NCI-H2227 (cell line): ENCODE results near the gene USP24.
A peak's percentile ranks its signal among the peaks of the same experiment; 100 is the strongest.
"Not testable (repeated sequence)": the region's sequence is repeated elsewhere in the genome, so short reads cannot be mapped to it uniquely, and the experiment has no call there.

ENCODE experiments used
- DNase-seq: peaks from one replicate; lab custom pipeline; 2025; ENCODE audit not compliant: unreplicated experiment; lab: John Stamatoyannopoulos, UW

USP24 gene

DNA sequence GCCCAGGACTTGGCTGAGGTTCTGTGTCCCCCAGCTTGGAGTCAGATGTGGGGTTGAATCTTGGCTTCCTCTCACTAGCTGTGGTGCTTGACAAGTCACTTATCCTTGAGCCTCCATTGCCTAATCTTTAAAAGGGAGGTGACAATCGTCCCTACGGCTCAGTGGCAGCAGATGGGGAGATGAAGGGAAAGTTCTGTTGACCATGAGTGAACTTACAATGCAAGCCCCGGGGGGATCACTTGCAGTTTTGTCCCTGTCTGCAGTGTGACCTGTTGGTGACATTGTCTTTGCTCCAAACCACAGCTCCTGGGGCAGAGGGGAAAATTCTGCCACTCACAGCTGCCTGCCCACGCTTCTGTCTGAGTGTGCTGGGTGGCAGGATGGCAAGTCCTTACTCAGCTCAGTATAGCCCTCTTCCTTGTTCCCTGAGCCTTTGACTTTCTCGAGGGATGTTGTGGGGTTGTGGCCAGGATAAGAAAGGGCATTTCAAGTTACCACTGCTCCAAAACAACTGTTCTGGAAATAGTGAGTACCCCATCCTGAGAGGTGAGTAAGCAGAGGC is 174.2 kb downstream of the USP24 start:
- no peak for DNase-seq

DNA sequence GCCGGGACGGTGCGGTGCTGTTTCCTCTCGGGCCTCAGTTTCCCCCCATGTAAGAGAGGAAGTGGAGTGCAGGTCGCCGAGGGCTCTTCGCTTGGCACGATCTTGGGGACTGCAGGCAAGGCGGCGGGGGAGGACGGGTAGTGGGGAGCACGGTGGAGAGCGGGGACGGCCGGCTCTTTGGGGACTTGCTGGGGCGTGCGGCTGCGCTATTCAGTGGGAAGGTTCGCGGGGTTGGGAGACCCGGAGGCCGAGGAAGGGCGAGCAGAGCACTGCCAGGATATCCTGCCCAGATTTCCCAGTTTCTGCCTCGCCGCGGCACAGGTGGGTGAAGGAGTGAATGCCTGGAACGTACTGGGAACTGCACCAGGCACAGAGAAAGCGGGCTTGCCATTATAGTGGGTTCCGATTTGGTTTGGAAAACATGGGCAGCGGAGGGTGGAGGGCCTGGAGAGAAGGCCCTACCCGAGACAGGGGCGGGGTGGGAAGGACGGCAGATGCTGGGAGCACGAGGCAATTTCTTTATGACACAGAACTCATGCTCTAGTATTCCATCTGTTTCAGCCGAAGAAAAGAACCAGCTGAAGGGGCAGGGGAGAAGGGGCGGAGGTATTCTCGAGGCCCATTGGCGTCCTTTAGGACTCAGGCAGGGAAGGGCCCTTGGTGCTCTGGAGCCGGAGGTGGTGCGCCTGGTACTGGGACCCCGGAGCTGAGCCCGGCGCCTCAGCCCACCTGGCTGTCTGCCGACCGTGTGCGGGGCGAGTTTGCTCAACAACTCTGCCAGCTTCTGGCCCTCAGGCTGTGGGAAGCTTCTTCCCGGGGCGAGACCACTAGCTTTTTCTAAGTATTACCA is 174.9 kb downstream of the USP24 start:
- no peak for DNase-seq

DNA sequence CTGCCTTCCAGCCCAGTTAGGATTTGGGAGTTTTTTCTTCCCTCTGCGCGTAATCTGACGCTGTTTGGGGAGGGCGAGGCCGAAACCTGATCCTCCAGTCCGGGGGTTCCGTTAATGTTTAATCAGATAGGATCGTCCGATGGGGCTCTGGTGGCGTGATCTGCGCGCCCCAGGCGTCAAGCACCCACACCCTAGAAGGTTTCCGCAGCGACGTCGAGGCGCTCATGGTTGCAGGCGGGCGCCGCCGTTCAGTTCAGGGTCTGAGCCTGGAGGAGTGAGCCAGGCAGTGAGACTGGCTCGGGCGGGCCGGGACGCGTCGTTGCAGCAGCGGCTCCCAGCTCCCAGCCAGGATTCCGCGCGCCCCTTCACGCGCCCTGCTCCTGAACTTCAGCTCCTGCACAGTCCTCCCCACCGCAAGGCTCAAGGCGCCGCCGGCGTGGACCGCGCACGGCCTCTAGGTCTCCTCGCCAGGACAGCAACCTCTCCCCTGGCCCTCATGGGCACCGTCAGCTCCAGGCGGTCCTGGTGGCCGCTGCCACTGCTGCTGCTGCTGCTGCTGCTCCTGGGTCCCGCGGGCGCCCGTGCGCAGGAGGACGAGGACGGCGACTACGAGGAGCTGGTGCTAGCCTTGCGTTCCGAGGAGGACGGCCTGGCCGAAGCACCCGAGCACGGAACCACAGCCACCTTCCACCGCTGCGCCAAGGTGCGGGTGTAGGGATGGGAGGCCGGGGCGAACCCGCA is 175.7 kb downstream of the USP24 start, which contains the start of gene PCSK9:
PCSK9 (plus strand) TSS at position 207 of the 741 bp plus-strand sequence; CDS start at position 497, 290 bp downstream.
- DNase-seq = peak; percentile 56

DNA sequence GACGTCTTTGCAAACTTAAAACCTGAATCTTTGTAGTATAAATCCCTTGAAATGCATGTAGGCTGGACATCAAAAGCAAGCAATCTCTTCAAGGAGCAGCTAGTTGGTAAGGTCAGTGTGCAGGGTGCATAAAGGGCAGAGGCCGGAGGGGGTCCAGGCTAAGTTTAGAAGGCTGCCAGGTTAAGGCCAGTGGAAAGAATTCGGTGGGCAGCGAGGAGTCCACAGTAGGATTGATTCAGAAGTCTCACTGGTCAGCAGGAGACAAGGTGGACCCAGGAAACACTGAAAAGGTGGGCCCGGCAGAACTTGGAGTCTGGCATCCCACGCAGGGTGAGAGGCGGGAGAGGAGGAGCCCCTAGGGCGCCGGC is 176.2 kb downstream of the USP24 start:
- DNase-seq = no peak

DNA sequence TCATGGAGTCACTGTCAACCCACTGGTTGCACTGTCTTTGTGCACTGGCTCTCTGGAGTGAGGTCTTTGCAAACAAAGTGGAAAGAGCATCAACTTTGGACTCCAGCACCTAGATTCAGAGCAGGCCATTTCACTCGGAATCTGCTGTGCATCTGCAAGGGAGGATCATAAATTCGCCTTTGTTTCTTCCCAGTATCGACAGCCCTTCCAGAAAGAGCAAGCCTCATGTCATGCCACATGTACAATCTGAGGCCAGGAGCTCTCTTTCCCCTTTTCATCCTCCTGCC is 176.7 kb downstream of the USP24 start:
- DNase-seq = no peak

DNA sequence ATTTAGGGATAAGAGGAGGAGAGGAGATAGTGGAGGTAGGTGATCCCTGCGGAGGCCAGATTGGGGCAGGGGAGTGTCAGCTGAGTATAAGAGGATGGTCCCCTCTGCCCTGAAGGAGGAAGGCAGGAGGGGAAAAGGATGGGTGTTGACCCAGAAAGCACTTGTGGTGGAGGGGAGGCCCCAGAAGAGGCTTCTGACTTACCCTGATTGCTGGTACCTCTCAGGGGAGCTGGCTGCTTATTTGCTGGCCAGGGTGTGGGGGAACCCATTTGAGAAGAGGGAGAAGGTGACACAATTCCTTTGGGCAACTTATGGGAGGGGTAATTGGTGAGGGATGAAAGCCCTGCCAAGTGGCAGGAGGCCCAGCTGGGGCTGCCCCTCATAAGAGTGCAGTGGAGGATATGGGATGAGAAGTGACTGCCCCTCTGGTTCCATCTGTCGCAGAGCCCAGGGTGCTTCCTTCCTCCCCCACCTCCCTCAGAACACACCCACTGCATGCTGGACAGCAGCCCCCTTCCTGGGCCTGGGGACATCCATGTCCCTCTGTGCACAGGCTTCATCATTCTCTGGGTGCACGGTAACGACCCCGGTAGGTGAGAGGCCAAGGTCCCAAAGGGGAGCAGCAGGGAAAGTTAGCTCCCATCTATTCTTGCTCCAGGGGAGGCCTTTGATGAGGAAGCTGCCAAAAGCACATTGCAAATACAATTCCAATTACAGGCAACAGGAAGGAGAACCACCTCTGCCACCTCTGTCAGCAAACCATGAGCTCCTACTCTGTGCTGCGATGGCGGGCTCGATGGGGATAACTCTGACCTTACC is 177.2 kb downstream of the USP24 start:
- no peak for DNase-seq

DNA sequence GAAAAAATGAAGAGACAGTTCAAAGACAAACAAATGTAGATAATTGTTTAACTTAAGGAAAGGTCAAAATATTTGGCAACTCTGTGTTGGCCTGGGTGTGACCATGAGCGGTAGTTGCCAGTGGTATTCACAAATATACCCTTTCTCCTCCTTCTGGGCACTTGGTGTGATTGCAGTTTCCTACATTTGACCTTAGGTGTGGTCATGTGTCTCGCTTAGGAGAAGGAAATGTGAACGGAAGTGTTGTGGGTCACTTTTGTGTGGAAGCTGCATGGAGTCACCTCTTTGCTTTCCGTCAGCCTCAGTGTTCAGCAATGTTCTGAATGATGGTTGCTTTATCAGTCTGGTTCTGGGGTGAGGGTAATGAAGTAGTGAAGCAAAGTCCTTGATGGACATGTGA is 179.3 kb downstream of the USP24 start:
- no peak for DNase-seq

DNA sequence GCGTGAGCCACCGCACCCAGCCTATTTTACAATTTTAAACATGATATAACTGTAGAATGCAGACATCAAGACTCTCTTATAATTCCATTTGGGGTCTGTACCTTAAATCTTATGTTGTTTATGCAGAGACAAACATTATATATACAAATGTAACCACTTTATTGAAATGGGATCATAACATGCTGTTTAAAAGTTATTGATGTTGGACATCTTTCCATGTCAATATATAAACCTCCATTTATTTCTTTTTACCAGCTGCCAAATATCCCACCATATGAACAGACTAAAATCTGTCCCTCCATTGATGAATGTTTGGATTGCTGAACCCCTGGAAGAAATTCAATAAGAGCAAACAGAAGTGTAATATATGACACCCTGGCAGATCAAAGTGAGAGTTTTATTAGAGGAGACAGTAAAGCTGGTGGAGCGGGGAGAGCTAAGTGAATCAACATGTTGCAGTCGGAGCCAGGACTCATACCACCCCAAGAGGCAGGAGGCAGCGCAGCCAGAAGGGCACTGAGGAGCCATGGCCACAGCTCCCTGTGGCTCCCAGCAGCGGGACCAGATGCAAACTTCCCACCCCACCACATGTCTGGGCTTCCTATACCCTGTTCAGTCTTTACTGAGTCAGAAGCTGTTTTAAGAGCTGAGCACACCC is 180.6 kb downstream of the USP24 start:
- no peak for DNase-seq

DNA sequence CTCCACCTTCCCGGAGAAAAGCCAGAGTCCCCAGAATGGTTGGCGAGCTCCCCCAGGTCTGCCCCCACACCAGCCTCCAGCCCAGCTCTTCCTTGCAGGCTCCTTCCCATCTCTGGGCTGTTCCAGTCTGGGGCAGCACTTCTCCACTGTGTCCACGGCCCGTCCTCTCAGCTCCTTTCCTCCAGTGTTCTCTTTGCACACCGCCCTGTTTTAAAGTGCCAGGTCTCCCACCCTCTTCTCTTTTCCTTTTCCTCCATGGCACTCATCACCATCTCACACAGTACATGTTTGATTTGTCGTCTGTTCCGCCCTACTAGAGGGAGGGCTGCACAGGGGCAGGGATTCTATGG is 181.9 kb downstream of the USP24 start:
- DNase-seq = no peak

DNA sequence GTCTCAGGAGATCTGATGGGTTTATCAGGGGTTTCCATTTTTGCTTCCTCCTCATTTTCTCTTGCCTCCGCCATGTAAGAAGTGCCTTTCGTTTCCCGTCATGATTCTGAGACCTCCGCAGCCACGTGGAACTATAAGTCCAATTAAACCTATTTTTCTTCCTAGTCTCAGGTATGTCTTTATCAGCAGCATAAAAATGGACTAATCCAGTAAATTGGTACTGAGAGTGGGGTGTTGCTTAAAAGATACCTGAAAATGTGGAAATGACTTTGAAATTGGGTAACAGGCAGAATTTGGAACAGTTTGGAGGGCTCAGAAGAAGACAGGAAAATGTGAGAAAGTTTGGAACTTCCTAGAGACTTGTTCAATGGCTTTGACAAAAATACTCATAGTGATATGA is 184.1 kb downstream of the USP24 start:
- DNase-seq = not testable (repeated sequence)

DNA sequence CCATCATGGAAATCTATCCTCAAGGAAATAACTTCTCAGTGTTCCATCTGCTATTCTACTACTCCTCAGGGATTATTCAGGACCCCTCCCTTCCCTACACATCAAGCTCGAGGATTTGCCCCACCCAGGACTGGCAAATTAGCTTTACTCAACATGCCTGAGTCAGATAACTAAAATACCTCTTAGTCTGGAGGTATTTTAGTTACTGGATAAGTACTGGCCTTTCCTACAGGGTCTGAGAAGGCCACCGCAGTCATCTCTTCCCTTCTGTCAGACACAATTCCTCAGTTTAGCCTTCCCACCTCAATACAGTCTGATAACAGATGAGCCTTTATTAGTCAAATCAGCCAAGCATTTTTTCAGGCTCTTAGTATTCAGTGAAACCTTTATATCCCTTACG is 188.5 kb downstream of the USP24 start:
- DNase-seq = not testable (repeated sequence)

DNA sequence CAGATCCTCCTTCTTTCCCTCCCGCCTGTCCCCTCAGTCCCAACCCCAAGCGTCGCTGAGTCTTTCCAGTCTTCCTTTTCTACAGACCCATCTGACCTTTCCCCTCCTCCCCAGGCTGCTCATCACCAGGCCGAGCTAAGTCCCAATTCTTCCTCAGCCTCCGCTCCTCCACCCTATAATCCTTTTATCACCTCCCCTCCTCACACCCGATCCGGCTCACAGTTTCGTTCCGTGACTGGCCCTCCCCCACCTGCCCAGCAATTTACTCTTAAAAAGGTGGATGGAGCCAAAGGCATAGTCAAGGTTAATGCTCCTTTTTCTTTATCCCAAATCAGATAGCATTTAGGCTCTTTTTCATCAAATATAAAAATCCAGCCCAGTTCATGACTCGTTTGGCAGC is 191.0 kb downstream of the USP24 start:
- not testable (repeated sequence) for DNase-seq

DNA sequence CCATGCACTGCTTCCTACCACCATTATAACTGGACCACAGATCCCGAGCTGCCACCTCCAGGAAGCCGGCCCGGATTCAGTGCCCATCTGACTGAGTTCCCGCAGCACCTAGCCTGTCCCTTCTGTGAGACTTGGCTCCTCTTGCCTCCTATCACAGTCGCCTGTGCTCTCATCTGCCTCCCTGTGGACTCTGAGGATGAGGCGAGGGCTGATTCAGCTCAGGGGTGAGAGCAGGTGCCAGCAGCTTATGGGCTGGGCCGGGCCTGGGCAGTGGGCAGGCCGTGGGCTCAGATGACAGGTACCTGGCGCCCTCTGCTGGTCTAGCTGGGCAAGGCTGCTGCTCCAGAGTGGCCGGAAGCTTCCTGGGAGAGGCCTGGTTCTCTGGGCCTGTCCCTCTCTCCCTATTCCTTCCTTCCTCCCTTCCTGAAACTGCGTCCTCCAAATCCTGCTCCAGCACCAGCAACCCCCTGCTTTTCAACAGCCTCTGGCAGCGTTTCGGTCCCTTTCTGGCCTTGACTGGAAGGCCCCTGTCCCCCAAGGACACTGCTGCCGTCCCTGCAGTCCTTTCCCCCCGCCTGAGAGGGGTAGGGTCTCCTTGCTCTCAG is 193.1 kb downstream of the USP24 start:
- DNase-seq = peak; percentile 93

DNA sequence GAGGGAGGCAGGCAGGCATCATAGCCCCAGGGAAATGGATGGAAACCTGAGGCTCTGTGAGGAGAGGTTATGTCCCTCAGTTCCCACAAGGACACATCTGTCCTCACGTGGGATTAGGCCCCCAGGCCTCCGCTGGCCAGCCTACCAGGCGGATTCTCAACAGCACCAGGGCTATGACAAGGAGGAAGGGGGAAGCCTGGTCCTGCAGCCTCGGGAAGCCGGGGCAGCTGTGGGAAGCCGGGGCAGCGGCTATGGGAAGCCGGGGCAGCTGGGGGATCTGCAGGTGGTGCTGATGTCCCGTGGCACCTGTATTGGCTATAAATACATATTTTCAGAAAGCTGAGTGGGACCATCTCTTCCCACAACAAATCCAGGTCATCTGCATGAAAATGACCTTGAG is 196.8 kb downstream of the USP24 start:
- DNase-seq = no peak
